Astrocyte (in vitro differentiated cells and primary cell): Measurements from ENCODE around the gene MYO5A. TPM values are rescaled to one million over a fixed set of nuclear protein-coding genes. Genes with fewer than 3 reads are reported as not detected.

Experiments used
- DNase-seq: peaks from one replicate; pipeline ENCODE4 v3.0.0-alpha.2; 2010; ENCODE audit warnings: low read depth
- FAIRE-seq: peaks from 2 replicates; lab custom pipeline; 2011; peaks lifted over from hg19 to GRCh38; lab: Jason Lieb, UNC
- H2AFZ ChIP-seq: 2 replicates; pipeline ENCODE4 v1.6.0; 2012; ENCODE audit warnings: low read depth, low read length, inconsistent platforms
- H3K27ac ChIP-seq: 2 replicates; pipeline ENCODE4 v1.5.1; 2011; ENCODE audit warnings: low read depth, low read length, inconsistent platforms
- H3K27me3 ChIP-seq: 2 replicates; pipeline ENCODE4 v1.6.0; 2011; ENCODE audit warnings: low read length, inconsistent platforms; ENCODE audit not compliant: insufficient read depth
- H3K36me3 ChIP-seq: 2 replicates; pipeline ENCODE4 v1.5.1; 2011; ENCODE audit warnings: low read length, inconsistent platforms; ENCODE audit not compliant: insufficient read depth
- H3K4me1 ChIP-seq: 2 replicates; pipeline ENCODE4 v1.5.1; 2011; ENCODE audit warnings: low read length, inconsistent platforms; ENCODE audit not compliant: insufficient read depth
- H3K4me2 ChIP-seq: 2 replicates; pipeline ENCODE4 v1.6.0; 2012; ENCODE audit warnings: low read length, inconsistent platforms
- H3K4me3 ChIP-seq: 2 replicates; pipeline ENCODE4 v1.5.1; 2011; ENCODE audit warnings: low read depth, mild to moderate bottlenecking, low read length, inconsistent platforms; ENCODE audit not compliant: insufficient read depth
- H3K79me2 ChIP-seq: 2 replicates; pipeline ENCODE4 v1.6.0; 2012; ENCODE audit warnings: mild to moderate bottlenecking, low read length, inconsistent platforms; ENCODE audit not compliant: insufficient read depth
- H3K9ac ChIP-seq: 2 replicates; pipeline ENCODE4 v1.6.0; 2012; ENCODE audit warnings: mild to moderate bottlenecking, low read length, inconsistent platforms
- H3K9me3 ChIP-seq: 2 replicates; pipeline ENCODE4 v1.5.1; 2012; ENCODE audit warnings: low read depth, mild to moderate bottlenecking, low read length, inconsistent platforms; ENCODE audit not compliant: insufficient read depth
- H4K20me1 ChIP-seq: 2 replicates; pipeline ENCODE4 v1.6.0; 2012; ENCODE audit warnings: low read length, inconsistent platforms; ENCODE audit not compliant: insufficient read depth
- H3K27ac Mint-ChIP-seq: one replicate; pipeline ENCODE4 v1.8.0; 2021; ENCODE audit warnings: mild to moderate bottlenecking, mixed read lengths; ENCODE audit not compliant: unreplicated experiment
- H3K27me3 Mint-ChIP-seq: one replicate; pipeline ENCODE4 v1.8.0; 2021; ENCODE audit warnings: low read depth, mixed read lengths; ENCODE audit not compliant: unreplicated experiment
- H3K36me3 Mint-ChIP-seq: one replicate; pipeline ENCODE4 v1.8.0; 2021; ENCODE audit warnings: low read depth, mixed read lengths; ENCODE audit not compliant: unreplicated experiment
- H3K4me1 Mint-ChIP-seq: one replicate; pipeline ENCODE4 v1.8.0; 2021; ENCODE audit warnings: low read depth, mixed read lengths; ENCODE audit not compliant: unreplicated experiment
- H3K4me3 Mint-ChIP-seq: one replicate; pipeline ENCODE4 v1.8.0; 2021; ENCODE audit warnings: mild to moderate bottlenecking, moderate library complexity, mixed read lengths; ENCODE audit not compliant: unreplicated experiment
- H3K9me3 Mint-ChIP-seq: one replicate; pipeline ENCODE4 v1.8.0; 2021; ENCODE audit warnings: mild to moderate bottlenecking, mixed read lengths; ENCODE audit not compliant: unreplicated experiment
- EZH2 ChIP-seq: IDR thresholded peaks from 2 replicates; pipeline ENCODE4 v1.6.1; 2012; ENCODE audit warnings: mild to moderate bottlenecking, low read length, inconsistent platforms; ENCODE audit not compliant: insufficient read depth
- total RNA-seq: library from RNA; stranded (reverse); gene quantifications from 2 replicates; pipeline ENCODE4 v1.2.1, GENCODE V29; 2021
- TF ChIP-seq, protein P1 (sequence below): IDR thresholded peaks from 2 replicates; pipeline ENCODE4 v1.5.1; 2011; ENCODE audit warnings: low read depth, mild to moderate bottlenecking, inconsistent platforms, low read length, moderate library complexity; ENCODE audit not compliant: insufficient read depth

Gene MYO5A
- total RNA-seq, 1 donor from 2014 or later: 47.6 TPM

DNA sequence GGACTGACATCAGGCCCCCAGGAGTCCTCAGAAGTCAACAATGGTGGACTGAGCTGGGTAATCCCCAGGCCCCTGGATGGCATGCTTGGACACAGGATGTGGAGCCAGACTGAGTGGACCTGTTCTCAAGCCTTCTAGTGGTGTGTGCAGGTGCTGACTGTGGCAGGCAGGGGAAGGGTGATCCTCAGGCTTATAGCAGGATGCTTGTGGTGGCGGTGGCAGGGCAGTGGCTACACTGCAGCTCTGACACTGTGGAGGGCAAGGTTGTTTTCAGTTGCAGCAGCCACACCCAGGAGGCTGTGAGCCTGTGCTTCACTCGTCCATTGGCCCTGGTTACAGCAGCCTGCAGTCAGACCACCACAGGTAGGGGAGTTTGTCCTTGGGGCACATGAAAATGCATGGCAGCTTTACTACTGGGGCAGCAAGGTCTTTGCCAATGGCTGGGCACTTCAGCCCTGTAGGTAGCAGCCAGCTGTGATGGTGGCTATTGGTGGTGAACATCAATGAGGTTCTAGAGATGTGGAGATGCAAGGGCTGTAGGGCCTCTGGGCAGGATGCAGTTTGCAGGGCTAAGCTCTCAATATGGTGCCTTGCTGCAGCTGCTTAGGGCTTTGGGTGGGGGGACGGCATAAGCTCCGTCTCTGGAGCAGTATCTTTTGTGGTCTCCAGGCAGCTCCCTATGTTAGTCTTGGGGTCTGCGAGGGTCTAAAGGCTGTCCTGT lies 17.5 kb upstream of the MYO5A start:
- H3K27ac ChIP-seq: no peak overlapping the region
- FAIRE-seq: no peak

DNA sequence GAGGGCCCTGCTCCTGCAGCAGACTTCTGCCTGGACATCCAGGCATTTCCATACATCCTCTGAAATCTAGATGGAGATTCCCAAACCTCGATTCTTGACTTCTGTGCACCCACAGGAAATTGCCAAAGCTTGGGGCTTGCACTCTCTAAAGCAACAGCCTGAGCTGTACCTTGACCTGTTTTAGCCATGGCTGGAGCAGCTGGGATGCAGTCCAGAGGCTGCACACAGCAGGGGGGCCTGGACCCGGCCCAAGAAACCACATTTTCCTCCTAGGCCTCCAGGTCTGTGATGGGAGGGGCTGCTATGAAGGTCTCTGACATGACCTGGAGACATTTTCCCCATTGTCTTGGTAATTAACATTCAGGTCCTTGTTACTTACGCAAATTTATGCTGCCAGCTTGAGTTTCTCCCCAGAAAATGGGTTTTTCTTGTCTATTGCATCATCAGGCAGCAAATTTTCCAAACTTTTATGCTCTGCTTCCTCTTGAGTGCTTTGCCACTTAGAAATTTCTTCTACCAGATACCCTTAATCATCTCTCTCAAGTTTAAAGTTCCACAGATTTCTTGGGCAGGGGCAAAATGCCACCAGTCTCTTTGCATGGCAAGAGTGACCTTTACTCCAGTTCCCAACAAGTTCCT lies 11.8 kb upstream of the MYO5A start:
- Mint-ChIP-seq H3K9me3 (peaks cover 12% of the 10 kb centered on the region), H3K27ac (no peak overlapping the region), H3K4me1 (no peaks in the 10 kb centered on the region), H3K4me3 (no peak overlapping the region), H3K27me3 (peaks cover 1% of the 10 kb centered on the region), H3K36me3 (peaks cover 5% of the 10 kb centered on the region)
- Histone ChIP-seq H3K27ac (no peak overlapping the region), H3K9ac (no peak overlapping the region), H2AFZ (no peak overlapping the region), H3K36me3 (no peaks in the 10 kb centered on the region), H3K4me1 (no peaks in the 10 kb centered on the region), H4K20me1 (no peaks in the 10 kb centered on the region), H3K9me3 (peaks cover 6% of the 10 kb centered on the region), H3K79me2 (no peaks in the 10 kb centered on the region), H3K4me3 (no peak overlapping the region), H3K4me2 (no peak overlapping the region), H3K27me3 (no peaks in the 10 kb centered on the region)
- DNase-seq: no peak
- no peak for FAIRE-seq
- no peak for TF ChIP-seq EZH2
- TF ChIP-seq, protein P1, sequence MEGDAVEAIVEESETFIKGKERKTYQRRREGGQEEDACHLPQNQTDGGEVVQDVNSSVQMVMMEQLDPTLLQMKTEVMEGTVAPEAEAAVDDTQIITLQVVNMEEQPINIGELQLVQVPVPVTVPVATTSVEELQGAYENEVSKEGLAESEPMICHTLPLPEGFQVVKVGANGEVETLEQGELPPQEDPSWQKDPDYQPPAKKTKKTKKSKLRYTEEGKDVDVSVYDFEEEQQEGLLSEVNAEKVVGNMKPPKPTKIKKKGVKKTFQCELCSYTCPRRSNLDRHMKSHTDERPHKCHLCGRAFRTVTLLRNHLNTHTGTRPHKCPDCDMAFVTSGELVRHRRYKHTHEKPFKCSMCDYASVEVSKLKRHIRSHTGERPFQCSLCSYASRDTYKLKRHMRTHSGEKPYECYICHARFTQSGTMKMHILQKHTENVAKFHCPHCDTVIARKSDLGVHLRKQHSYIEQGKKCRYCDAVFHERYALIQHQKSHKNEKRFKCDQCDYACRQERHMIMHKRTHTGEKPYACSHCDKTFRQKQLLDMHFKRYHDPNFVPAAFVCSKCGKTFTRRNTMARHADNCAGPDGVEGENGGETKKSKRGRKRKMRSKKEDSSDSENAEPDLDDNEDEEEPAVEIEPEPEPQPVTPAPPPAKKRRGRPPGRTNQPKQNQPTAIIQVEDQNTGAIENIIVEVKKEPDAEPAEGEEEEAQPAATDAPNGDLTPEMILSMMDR: no peak

More for the DNA sequence above, 17.5 kb upstream of the MYO5A start:
- no peaks in the 10 kb centered on the region for H3K4me1 ChIP-seq
- H3K36me3 ChIP-seq: peaks cover 27% of the 10 kb centered on the region
- no peaks in the 10 kb centered on the region for H3K9me3 Mint-ChIP-seq
- no peaks in the 10 kb centered on the region for H3K4me1 Mint-ChIP-seq
- no peak for DNase-seq
- no peaks in the 10 kb centered on the region for H3K9me3 ChIP-seq
- H3K79me2 ChIP-seq: no peaks in the 10 kb centered on the region
- no peaks in the 10 kb centered on the region for H3K27me3 ChIP-seq
- H3K4me3 ChIP-seq: no peak overlapping the region
- no peak for TF ChIP-seq EZH2
- TF ChIP-seq, protein P1: no peak
- no peak overlapping the region for H3K4me2 ChIP-seq
- H3K27me3 Mint-ChIP-seq: no peaks in the 10 kb centered on the region
- no peak overlapping the region for H3K9ac ChIP-seq
- H4K20me1 ChIP-seq: peaks cover 7% of the 10 kb centered on the region
- no peak overlapping the region for H3K4me3 Mint-ChIP-seq
- H3K27ac Mint-ChIP-seq: no peak overlapping the region
- peaks cover 18% of the 10 kb centered on the region for H3K36me3 Mint-ChIP-seq
- H2AFZ ChIP-seq: no peak overlapping the region

DNA sequence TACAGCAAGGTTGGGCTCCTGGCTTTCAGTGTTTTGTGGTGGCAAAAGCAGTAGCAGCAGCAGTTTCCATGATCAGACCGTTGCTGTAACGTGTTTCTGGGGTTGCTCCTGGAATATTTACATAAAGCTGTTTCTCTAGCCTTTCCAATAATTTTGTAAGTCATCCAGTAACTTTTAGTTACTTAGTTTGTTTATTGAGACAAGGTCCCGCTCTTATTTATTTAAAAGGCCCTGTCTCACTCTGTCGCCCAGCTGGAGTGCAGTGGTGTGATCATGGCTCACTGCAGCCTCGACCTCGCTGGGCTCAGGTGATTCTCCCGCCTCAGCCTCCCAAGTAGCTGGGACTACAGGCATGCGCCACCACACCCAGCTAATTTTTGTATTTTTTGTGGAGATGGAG lies 8.8 kb upstream of the MYO5A start:
- Histone ChIP-seq H3K36me3 (no peaks in the 10 kb centered on the region), H3K27me3 (peaks cover under 1% of the 10 kb centered on the region), H2AFZ (no peak overlapping the region), H3K27ac (no peak overlapping the region), H3K9me3 (peaks cover 6% of the 10 kb centered on the region), H3K9ac (no peak overlapping the region), H4K20me1 (no peaks in the 10 kb centered on the region), H3K4me1 (no peaks in the 10 kb centered on the region), H3K4me2 (no peak overlapping the region), H3K79me2 (no peaks in the 10 kb centered on the region), H3K4me3 (no peak overlapping the region)
- DNase-seq (no peak), FAIRE-seq (no peak)
- H3K36me3 Mint-ChIP-seq: no peaks in the 10 kb centered on the region
- H3K4me1 Mint-ChIP-seq: no peaks in the 10 kb centered on the region
- H3K27ac Mint-ChIP-seq: no peak overlapping the region
- H3K9me3 Mint-ChIP-seq: peaks cover 12% of the 10 kb centered on the region
- no peak overlapping the region for H3K4me3 Mint-ChIP-seq
- peaks cover 12% of the 10 kb centered on the region for H3K27me3 Mint-ChIP-seq
- TF ChIP-seq, protein P1: no peak
- no peak for TF ChIP-seq EZH2
